CD4-positive, alpha-beta memory T cell (primary cell): ENCODE data around the gene ARHGAP6. TPM values are rescaled to one million over a fixed set of nuclear protein-coding genes. Genes with fewer than 3 reads are reported as not detected.

Experiments
- CTCF ChIA-PET: fragments of 350-600 bp; sonication (Branson Sonifier 250); formaldehyde crosslinking; loops from one replicate; lab custom pipeline; 2021; ENCODE audit warnings: inconsistent platforms; ENCODE audit not compliant: partially characterized antibody; lab: Charles Lee
- POLR2A ChIA-PET: fragments of 350-600 bp; sonication (Branson Sonifier 250); formaldehyde crosslinking; loops from one replicate; lab custom pipeline; 2021; ENCODE audit not compliant: partially characterized antibody; lab: Charles Lee
- DNase-seq, 5 donors: peaks; one replicate each; pipeline versions ENCODE4 v3.0.0 to v3.0.0-alpha.2; 2020 to 2022; ENCODE audit warnings: mixed read lengths in 1 of 5
- H3K27ac ChIP-seq: one replicate; pipeline ENCODE4 v1.7.0; 2013; ENCODE audit warnings: low read depth, low read length
- H3K27me3 ChIP-seq: 2 replicates; pipeline ENCODE4 v1.7.0; 2013; ENCODE audit warnings: mild to moderate bottlenecking, low read length, moderate library complexity; ENCODE audit not compliant: insufficient read depth
- H3K36me3 ChIP-seq: 2 replicates; pipeline ENCODE4 v1.7.0; 2013; ENCODE audit warnings: mild to moderate bottlenecking, low read length, moderate library complexity; ENCODE audit not compliant: insufficient read depth
- H3K4me1 ChIP-seq: 2 replicates; pipeline ENCODE4 v1.7.0; 2013; ENCODE audit warnings: mild to moderate bottlenecking, low read length, moderate library complexity; ENCODE audit not compliant: insufficient read depth
- H3K4me3 ChIP-seq, 2 donors: one replicate each; pipeline ENCODE4 v1.7.0; 2013; ENCODE audit warnings: low read length in 2 of 2, mild to moderate bottlenecking in 1 of 2
- H3K9me3 ChIP-seq, 2 donors: one replicate each; pipeline ENCODE4 v1.7.0; 2013; ENCODE audit warnings: low read length in 2 of 2, control low read depth in 1 of 2; ENCODE audit not compliant: control insufficient read depth in 1 of 2
- H3K27ac Mint-ChIP-seq, 7 donors: one replicate each; pipeline ENCODE4 v1.8.0; 2020 to 2021; ENCODE audit warnings: mixed read lengths in 7 of 7, mild to moderate bottlenecking in 6 of 7, inconsistent platforms in 3 of 7, moderate library complexity in 3 of 7
- H3K27me3 Mint-ChIP-seq, 2 donors: one replicate each; pipeline ENCODE4 v1.8.0; 2020 to 2021; ENCODE audit warnings: mixed read lengths in 2 of 2
- H3K36me3 Mint-ChIP-seq, 2 donors: one replicate each; pipeline ENCODE4 v1.8.0; 2020 to 2021; ENCODE audit warnings: mixed read lengths in 2 of 2, inconsistent platforms in 1 of 2, mild to moderate bottlenecking in 1 of 2
- H3K4me1 Mint-ChIP-seq, 4 donors: one replicate each; pipeline ENCODE4 v1.8.0; 2020 to 2021; ENCODE audit warnings: mixed read lengths in 4 of 4, mild to moderate bottlenecking in 1 of 4
- H3K4me3 Mint-ChIP-seq, 8 donors: one replicate each; pipeline ENCODE4 v1.8.0; 2020 to 2021; ENCODE audit warnings: mixed read lengths in 8 of 8, mild to moderate bottlenecking in 7 of 8, moderate library complexity in 6 of 8, inconsistent platforms in 3 of 8
- H3K9me3 Mint-ChIP-seq, 8 donors: one replicate each; pipeline ENCODE4 v1.8.0; 2020 to 2021; ENCODE audit warnings: mixed read lengths in 8 of 8, mild to moderate bottlenecking in 5 of 8, inconsistent platforms in 3 of 8, moderate library complexity in 1 of 8
- intact Hi-C: fragments of 100-400 bp; cut with micrococcal nuclease; formaldehyde crosslinking; loops from one replicate; pipeline ENCODE4 v1.15.1; 2023
- polyA plus RNA-seq, 2 donors: library from polyadenylated mRNA; unstranded; fragments of 300-500 nt; fragmentation: Illumina TruSeq; gene quantifications; one replicate each; pipeline ENCODE4 v1.2.3, GENCODE V29; 2021
- total RNA-seq, 2 experiments: library from RNA; stranded (reverse); gene quantifications; one replicate each; pipeline ENCODE4 v1.2.3, GENCODE V29; 2021

ARHGAP6 gene
- total and polyA plus RNA-seq, 4 experiments from 2014 or later: not detected

- POLR2A ChIA-PET: no interaction called here
Measured at GRCh38 chrX:11282043-11282442, 383.7 kb downstream of the ARHGAP6 start.

GRCh38 chrX:11273544-11273943 is 392.2 kb downstream of the ARHGAP6 start:
- Histone ChIP-seq H3K9me3 (no peaks in the 10 kb centered on the region), H3K4me1 (no peaks in the 10 kb centered on the region), H3K27me3 (no peaks in the 10 kb centered on the region), H3K4me3 (no peak overlapping the region), H3K36me3 (no peaks in the 10 kb centered on the region), H3K27ac (no peak overlapping the region)
- Mint-ChIP-seq H3K9me3 (no peaks in the 10 kb centered on the region), H3K27ac (no peak overlapping the region), H3K36me3 (no peaks in the 10 kb centered on the region), H3K27me3 (peaks cover 0 to 5% of the 10 kb centered on the region in 2 donors), H3K4me3 (no peak overlapping the region), H3K4me1 (no peaks in the 10 kb centered on the region)
- no peak for DNase-seq
- ChIA-PET POLR2A (no interaction called here), CTCF (no interaction called here)
- intact Hi-C loops: no loop called here

More at GRCh38 chrX:11282043-11282442, 383.7 kb downstream of the ARHGAP6 start:
- Mint-ChIP-seq H3K27ac (no peak overlapping the region), H3K36me3 (no peaks in the 10 kb centered on the region), H3K4me1 (no peaks in the 10 kb centered on the region), H3K9me3 (peaks cover 0 to 2% (median 0%) of the 10 kb centered on the region in 8 donors), H3K4me3 (no peak overlapping the region), H3K27me3 (no peaks in the 10 kb centered on the region)
- no peak overlapping the region for H3K27ac ChIP-seq
- no peaks in the 10 kb centered on the region for H3K9me3 ChIP-seq
- no peaks in the 10 kb centered on the region for H3K27me3 ChIP-seq
- CTCF ChIA-PET: no interaction called here
- H3K4me3 ChIP-seq: no peak overlapping the region
- no peaks in the 10 kb centered on the region for H3K4me1 ChIP-seq
- intact Hi-C loops: no loop called here
- DNase-seq: no peak
- no peaks in the 10 kb centered on the region for H3K36me3 ChIP-seq

- ChIA-PET CTCF (no interaction called here), POLR2A (no interaction called here)
- Histone ChIP-seq H3K4me3 (no peak overlapping the region), H3K36me3 (no peaks in the 10 kb centered on the region), H3K27me3 (no peaks in the 10 kb centered on the region), H3K4me1 (no peaks in the 10 kb centered on the region), H3K9me3 (no peaks in the 10 kb centered on the region), H3K27ac (no peak overlapping the region)
- no peaks in the 10 kb centered on the region for H3K4me1 Mint-ChIP-seq
- no peak overlapping the region for H3K4me3 Mint-ChIP-seq
- peaks cover 0 to 5% of the 10 kb centered on the region in 2 donors for H3K27me3 Mint-ChIP-seq
- intact Hi-C loops: no loop called here
- H3K27ac Mint-ChIP-seq: no peak overlapping the region
- DNase-seq: no peak
- no peaks in the 10 kb centered on the region for H3K9me3 Mint-ChIP-seq
- no peaks in the 10 kb centered on the region for H3K36me3 Mint-ChIP-seq
Measured at GRCh38 chrX:11272863-11273262, 392.9 kb downstream of the ARHGAP6 start.

- no peaks in the 10 kb centered on the region for H3K27me3 ChIP-seq
- H3K4me1 ChIP-seq: no peaks in the 10 kb centered on the region
- Mint-ChIP-seq H3K27me3 (peaks cover 0 to 5% of the 10 kb centered on the region in 2 donors), H3K4me3 (no peak overlapping the region), H3K4me1 (no peaks in the 10 kb centered on the region), H3K36me3 (no peaks in the 10 kb centered on the region), H3K9me3 (no peaks in the 10 kb centered on the region), H3K27ac (no peak overlapping the region)
- no peaks in the 10 kb centered on the region for H3K9me3 ChIP-seq
- intact Hi-C loops: no loop called here
- POLR2A ChIA-PET: no interaction called here
- no peak overlapping the region for H3K4me3 ChIP-seq
- H3K36me3 ChIP-seq: no peaks in the 10 kb centered on the region
- CTCF ChIA-PET: no interaction called here
- no peak overlapping the region for H3K27ac ChIP-seq
- DNase-seq: no peak
Measured at GRCh38 chrX:11272290-11272689, 393.4 kb downstream of the ARHGAP6 start.

- Mint-ChIP-seq H3K4me1 (no peaks in the 10 kb centered on the region), H3K36me3 (no peaks in the 10 kb centered on the region), H3K4me3 (no peak overlapping the region), H3K9me3 (no peaks in the 10 kb centered on the region), H3K27ac (no peak overlapping the region), H3K27me3 (no peaks in the 10 kb centered on the region)
- no peaks in the 10 kb centered on the region for H3K9me3 ChIP-seq
- H3K4me3 ChIP-seq: no peak overlapping the region
- no peaks in the 10 kb centered on the region for H3K27me3 ChIP-seq
- intact Hi-C loops: no loop called here
- POLR2A ChIA-PET: no interaction called here
- DNase-seq: no peak
- H3K4me1 ChIP-seq: no peaks in the 10 kb centered on the region
- CTCF ChIA-PET: no interaction called here
- no peaks in the 10 kb centered on the region for H3K36me3 ChIP-seq
- no peak overlapping the region for H3K27ac ChIP-seq
Measured at GRCh38 chrX:11269996-11270395, 395.7 kb downstream of the ARHGAP6 start.

- H3K4me3 ChIP-seq: no peak overlapping the region
- ChIA-PET POLR2A (no interaction called here), CTCF (no interaction called here)
- intact Hi-C loops: no loop called here
- no peaks in the 10 kb centered on the region for H3K4me1 Mint-ChIP-seq
- H3K4me1 ChIP-seq: no peaks in the 10 kb centered on the region
- no peak for DNase-seq
- no peak overlapping the region for H3K4me3 Mint-ChIP-seq
- no peaks in the 10 kb centered on the region for H3K36me3 Mint-ChIP-seq
- no peaks in the 10 kb centered on the region for H3K9me3 ChIP-seq
- no peaks in the 10 kb centered on the region for H3K27me3 Mint-ChIP-seq
- H3K27ac ChIP-seq: no peak overlapping the region
- no peaks in the 10 kb centered on the region for H3K9me3 Mint-ChIP-seq
- H3K27ac Mint-ChIP-seq: no peak overlapping the region
- H3K27me3 ChIP-seq: no peaks in the 10 kb centered on the region
- H3K36me3 ChIP-seq: no peaks in the 10 kb centered on the region
Measured at GRCh38 chrX:11269006-11269405, 396.7 kb downstream of the ARHGAP6 start.

- Mint-ChIP-seq H3K27me3 (no peaks in the 10 kb centered on the region), H3K9me3 (no peaks in the 10 kb centered on the region), H3K27ac (no peak overlapping the region), H3K36me3 (no peaks in the 10 kb centered on the region), H3K4me3 (no peak overlapping the region), H3K4me1 (no peaks in the 10 kb centered on the region)
- Histone ChIP-seq H3K27ac (no peak overlapping the region), H3K36me3 (no peaks in the 10 kb centered on the region), H3K4me1 (no peaks in the 10 kb centered on the region), H3K9me3 (no peaks in the 10 kb centered on the region), H3K27me3 (no peaks in the 10 kb centered on the region), H3K4me3 (no peak overlapping the region)
- ChIA-PET POLR2A (no interaction called here), CTCF (no interaction called here)
- intact Hi-C loops: no loop called here
- DNase-seq: no peak
Measured at GRCh38 chrX:11267425-11267824, 398.3 kb downstream of the ARHGAP6 start.

GRCh38 chrX:11266573-11267003 is 399.1 kb downstream of the ARHGAP6 start:
- Mint-ChIP-seq H3K27ac (no peak overlapping the region), H3K9me3 (no peaks in the 10 kb centered on the region), H3K27me3 (no peaks in the 10 kb centered on the region), H3K4me3 (no peak overlapping the region), H3K4me1 (no peaks in the 10 kb centered on the region), H3K36me3 (no peaks in the 10 kb centered on the region)
- Histone ChIP-seq H3K4me1 (no peaks in the 10 kb centered on the region), H3K36me3 (no peaks in the 10 kb centered on the region), H3K27me3 (no peaks in the 10 kb centered on the region), H3K27ac (no peak overlapping the region), H3K9me3 (no peaks in the 10 kb centered on the region), H3K4me3 (no peak overlapping the region)
- CTCF ChIA-PET: no interaction called here
- intact Hi-C loops: no loop called here
- POLR2A ChIA-PET: no interaction called here
- DNase-seq: no peak
